ENCODE measurements around the gene SLC5A1.

DNA sequence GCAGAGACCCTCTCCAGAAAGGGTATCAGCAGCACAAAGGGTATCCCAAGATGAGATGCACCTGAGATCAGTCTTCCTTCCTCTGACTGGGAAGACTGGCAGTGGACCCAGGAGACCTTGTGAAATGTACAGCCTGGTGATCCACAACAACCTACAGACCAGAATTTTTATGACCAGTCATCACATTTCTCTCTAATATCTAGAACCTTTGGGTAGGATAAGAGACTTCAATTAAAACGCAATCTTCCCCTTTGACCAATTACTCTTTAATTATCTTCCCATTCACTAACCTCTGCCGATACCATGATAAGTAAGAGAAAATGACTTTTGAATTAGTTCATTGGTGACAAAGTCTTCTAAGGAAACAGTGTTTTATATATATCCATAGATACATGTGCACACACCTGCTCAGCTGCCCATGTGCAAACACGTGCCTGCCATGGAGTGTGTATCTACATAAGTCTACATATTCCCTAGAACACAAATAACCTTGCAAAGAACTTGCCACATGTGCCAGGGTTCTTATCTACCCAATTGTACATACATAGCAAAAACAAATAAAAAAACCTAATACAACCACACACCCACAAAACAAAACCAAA is 44.2 kb upstream of the SLC5A1 start:
- TF ChIP-seq CTCF (IDR thresholded peaks at IDR 0.05; ENCODE audit: low read length) (no peak), EZH2 (optimal IDR thresholded peaks at IDR 0.05; ENCODE audit: low read depth, low read length) (no peak)

Measured in MM.1S (cell line).